Spleen (tissue), 11 donors: Measurements from ENCODE around the gene C16orf90. TPM values are rescaled to one million over a fixed set of nuclear protein-coding genes. Genes with fewer than 3 reads are reported as not detected.
"Not testable (repeated sequence)": the region's sequence is repeated elsewhere in the genome, so short reads cannot be mapped to it uniquely, and the experiment has no call there.

ENCODE experiments used
- DNase-seq: peaks from one replicate; pipeline ENCODE4 v3.0.0-alpha.2; 2020
- H3K27ac ChIP-seq, 8 donors: fragments of 200-600 bp; sonication (generic) in 7 of 8; 1 replicate in 4 of 8; 2 replicates in 4 of 8; pipeline versions ENCODE4 v1.5.0 to v1.8.0; 2016 to 2021; ENCODE audit warnings: inconsistent platforms in 4 of 8, mild to moderate bottlenecking in 4 of 8, moderate library complexity in 1 of 8
- H3K27me3 ChIP-seq, 7 donors: fragments of 200-600 bp; sonication (generic) in 6 of 7; replicated peaks in 1 of 7; 1 replicate in 4 of 7; 2 replicates in 3 of 7; pipeline versions ENCODE4 v1.5.0 to v1.8.0; 2016 to 2021; ENCODE audit warnings: inconsistent platforms in 3 of 7, mild to moderate bottlenecking in 1 of 7
- H3K36me3 ChIP-seq, 6 donors: fragments of 200-600 bp; sonication (generic) in 5 of 6; 1 replicate in 4 of 6; 2 replicates in 2 of 6; pipeline versions ENCODE4 v1.5.0 to v1.8.0; 2016 to 2021; ENCODE audit warnings: inconsistent platforms in 2 of 6
- H3K4me1 ChIP-seq, 6 donors: fragments of 200-600 bp; sonication (generic) in 5 of 6; 1 replicate in 3 of 6; 2 replicates in 3 of 6; pipeline versions ENCODE4 v1.5.0 to v1.8.0; 2016 to 2021; ENCODE audit warnings: inconsistent platforms in 3 of 6
- H3K4me3 ChIP-seq, 8 donors: fragments of 200-600 bp; sonication (generic) in 7 of 8; 1 replicate in 4 of 8; 2 replicates in 4 of 8; pipeline versions ENCODE4 v1.5.0 to v1.8.0; 2016 to 2021; ENCODE audit warnings: inconsistent platforms in 4 of 8, mild to moderate bottlenecking in 4 of 8, moderate library complexity in 2 of 8
- H3K9me3 ChIP-seq, 8 donors: fragments of 200-600 bp; sonication (generic) in 7 of 8; 1 replicate in 4 of 8; 2 replicates in 4 of 8; pipeline versions ENCODE4 v1.5.0 to v1.8.0; 2016 to 2021; ENCODE audit warnings: inconsistent platforms in 4 of 8
- POLR2A ChIP-seq, 3 donors: fragments of 450-650 bp; IDR thresholded peaks; one replicate each; pipeline ENCODE4 v1.5.1; 2017; ENCODE audit warnings: antibody characterized with exemption in 3 of 3, mild to moderate bottlenecking in 1 of 3
- POLR2AphosphoS5 ChIP-seq, 3 donors: sonication (generic); formaldehyde crosslinking; IDR thresholded peaks; one replicate each; pipeline ENCODE4 v1.5.1; 2017; ENCODE audit warnings: antibody characterized with exemption in 3 of 3
- WGBS, 5 donors: extraction: QIAGEN DNeasy Blood & Tissue Kit in 3 of 5; methylation state at CpG; one replicate each; pipeline versions ENCODE4 v1.1.5 to v1.1.7; 2013 to 2018; 5-methylcytosine and 5-hydroxymethylcytosine counted together
- intact Hi-C: fragments of 100-400 bp; cut with DNase I; formaldehyde crosslinking; loops from one replicate; pipeline ENCODE4 v1.15.0; 2023; ENCODE audit warnings: low total_unique reads
- polyA plus RNA-seq, 3 donors: library from polyadenylated mRNA; stranded (reverse); fragments of 200-250 nt; gene quantifications; one replicate each; pipeline ENCODE4 v1.2.1, GENCODE V29; 2013
- total RNA-seq, 7 donors: library from RNA; depleted of rRNA in 3 of 7; stranded (reverse); fragments of >200 nt in 3 of 7; fragmentation: NEBNext Ultra II Directional in 4 of 7; extraction: Animal tissue kit (Norgen Biotek cat#: 25700) in 4 of 7; gene quantifications; one replicate each; pipeline versions ENCODE4 v1.1.0 to v1.2.1, GENCODE V29; 2016 to 2021
- TF ChIP-seq, protein P1 (sequence below), 11 experiments: fragments of 200-600 bp in 7 of 11; fragments of 450-650 bp in 4 of 11; sonication (generic) in 4 of 11; IDR thresholded peaks in 8 of 11; conservative IDR thresholded peaks in 3 of 11; 1 replicate in 7 of 11; 2 replicates in 4 of 11; pipeline versions ENCODE4 v1.4.0 to v1.8.0; 2016 to 2021; ENCODE audit warnings: antibody characterized with exemption in 11 of 11, inconsistent platforms in 4 of 11, mild to moderate bottlenecking in 1 of 11
- donor health status: healthy with polysubstance abuse.
- donor health status: DM: no; HTN: no; CAD: no; lungs with moderate emphysema.
- donor health status: DM: no; HTN: no; CAD: no.
- donor health status: Bipolar disorder and iron deficiency.
- donor health status: healthy.
- donor health status: DM: no; HTN: no; CAD: no.
- donor health status: DM: yes; HTN: yes; CAD: no.

Gene C16orf90
- total and polyA plus RNA-seq, 10 donors, result not detected

DNA sequence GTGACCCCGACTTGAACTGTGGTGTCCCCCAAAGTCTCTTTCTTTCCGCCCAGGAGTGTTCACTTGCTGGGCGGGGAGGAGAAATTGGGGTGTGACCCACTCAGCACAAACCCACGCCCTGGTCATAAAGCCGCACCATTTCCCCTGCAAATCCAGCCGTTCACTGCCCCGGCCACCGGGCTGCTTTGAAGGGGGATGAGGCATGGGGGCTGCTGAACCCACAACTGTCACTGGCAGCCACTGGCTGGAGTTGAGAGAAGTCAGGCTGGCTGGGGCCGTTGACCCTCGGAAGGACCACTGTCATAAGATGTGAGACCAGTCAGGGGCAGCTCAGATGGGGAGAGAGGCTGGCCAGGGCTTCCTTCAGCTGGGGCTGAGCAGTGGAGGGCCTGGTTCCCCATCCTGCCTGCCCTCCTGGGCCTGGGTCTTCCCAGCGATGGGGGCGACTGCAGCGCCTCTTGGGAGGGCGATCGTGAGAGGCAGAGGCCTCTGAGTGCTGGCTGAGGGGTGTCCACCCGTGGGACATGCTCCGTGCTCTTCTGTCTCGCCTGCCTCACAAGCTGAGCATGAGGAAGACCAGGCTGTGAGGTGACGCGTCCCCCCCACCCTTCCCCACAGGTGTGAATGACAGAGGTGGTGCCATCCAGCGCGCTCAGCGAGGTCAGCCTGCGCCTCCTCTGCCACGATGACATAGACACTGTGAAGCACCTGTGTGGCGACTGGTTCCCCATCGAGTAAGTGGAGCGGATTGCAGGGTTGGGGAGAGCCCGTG lies 19.5 kb downstream of the C16orf90 start:
- no peak for DNase-seq
- Histone ChIP-seq H3K4me3 (no peak overlapping the region), H3K27ac (no peak overlapping the region), H3K36me3 (peaks cover 0 to 97% (median 28%) of the 10 kb centered on the region in 6 donors), H3K27me3 (no peaks in the 10 kb centered on the region), H3K9me3 (peaks cover 0 to 5% (median 0%) of the 10 kb centered on the region in 8 donors), H3K4me1 (peaks cover 0 to 51% (median 20%) of the 10 kb centered on the region in 6 donors)
- intact Hi-C loops, result no loop called here
- peak in 1 of 3 donors; percentile 34 for TF ChIP-seq POLR2AphosphoS5 (IDR thresholded peaks at IDR 0.05)
- no peak for TF ChIP-seq POLR2A (IDR thresholded peaks at IDR 0.05)
- WGBS, 5 donors, result 88 to 93% (median 92%) methylated on average over 24 to 29 of the region's 29 CpGs

GRCh38 chr16:3474870-3475269 lies 20.4 kb downstream of the C16orf90 start:
- DNase-seq, H3K4me3 ChIP-seq, intact Hi-C loops, H3K27me3 ChIP-seq, H3K9me3 ChIP-seq, H3K27ac ChIP-seq: not testable (repeated sequence)
- Histone ChIP-seq H3K4me1 (peaks cover 0 to 58% (median 25%) of the 10 kb centered on the region in 6 donors), H3K36me3 (peaks cover 0 to 96% (median 19%) of the 10 kb centered on the region in 6 donors)
- 92 to 98% (median 96%) methylated on average over 7 of the region's 7 CpGs for WGBS, 5 donors

GRCh38 chr16:3474136-3474779 lies 21.0 kb downstream of the C16orf90 start:
- Histone ChIP-seq H3K4me1 (peaks cover 0 to 64% (median 28%) of the 10 kb centered on the region in 6 donors), H3K36me3 (peaks cover 0 to 96% (median 13%) of the 10 kb centered on the region in 6 donors), H3K4me3 (no peak overlapping the region), H3K27ac (peak overlapping the region in 2 of 8 donors; percentile 33 to 36), H3K9me3 (peaks cover 0 to 5% (median 0%) of the 10 kb centered on the region in 8 donors), H3K27me3 (no peaks in the 10 kb centered on the region)
- 72 to 93% (median 83%) methylated on average over 16 of the region's 16 CpGs for WGBS, 5 donors
- intact Hi-C loops, result no loop called here
- TF ChIP-seq POLR2A (IDR thresholded peaks at IDR 0.05), result no peak
- peak in 2 of 3 donors; percentile 29 to 32 for TF ChIP-seq POLR2AphosphoS5 (IDR thresholded peaks at IDR 0.05)
- DNase-seq, result no peak

DNA sequence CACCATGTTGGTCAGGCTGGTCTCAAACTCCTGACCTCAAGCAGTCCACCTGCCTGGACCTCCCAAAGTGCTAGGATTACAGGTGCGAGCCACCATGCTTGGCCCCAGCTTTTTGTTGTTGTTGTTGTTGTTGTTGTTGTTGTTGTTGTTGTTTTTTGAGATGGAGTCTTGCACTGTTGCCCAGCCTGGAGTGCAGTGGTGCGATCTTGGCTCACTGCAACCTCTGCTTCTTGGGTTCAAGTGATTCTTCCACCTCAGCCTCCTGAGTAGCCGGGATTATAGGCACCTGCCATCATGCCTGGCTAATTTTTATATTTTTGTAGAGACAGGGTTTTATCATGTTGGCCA lies 21.7 kb downstream of the C16orf90 start:
- WGBS, 5 donors, result 84 to 96% (median 89%) methylated on average over 3 of the region's 3 CpGs
- H3K4me3 ChIP-seq, H3K9me3 ChIP-seq, H3K27ac ChIP-seq, intact Hi-C loops, H3K27me3 ChIP-seq, DNase-seq: not testable (repeated sequence)
- peaks cover 0 to 71% (median 31%) of the 10 kb centered on the region in 6 donors for H3K4me1 ChIP-seq
- H3K36me3 ChIP-seq, result peaks cover 0 to 95% (median 8%) of the 10 kb centered on the region in 6 donors

DNA sequence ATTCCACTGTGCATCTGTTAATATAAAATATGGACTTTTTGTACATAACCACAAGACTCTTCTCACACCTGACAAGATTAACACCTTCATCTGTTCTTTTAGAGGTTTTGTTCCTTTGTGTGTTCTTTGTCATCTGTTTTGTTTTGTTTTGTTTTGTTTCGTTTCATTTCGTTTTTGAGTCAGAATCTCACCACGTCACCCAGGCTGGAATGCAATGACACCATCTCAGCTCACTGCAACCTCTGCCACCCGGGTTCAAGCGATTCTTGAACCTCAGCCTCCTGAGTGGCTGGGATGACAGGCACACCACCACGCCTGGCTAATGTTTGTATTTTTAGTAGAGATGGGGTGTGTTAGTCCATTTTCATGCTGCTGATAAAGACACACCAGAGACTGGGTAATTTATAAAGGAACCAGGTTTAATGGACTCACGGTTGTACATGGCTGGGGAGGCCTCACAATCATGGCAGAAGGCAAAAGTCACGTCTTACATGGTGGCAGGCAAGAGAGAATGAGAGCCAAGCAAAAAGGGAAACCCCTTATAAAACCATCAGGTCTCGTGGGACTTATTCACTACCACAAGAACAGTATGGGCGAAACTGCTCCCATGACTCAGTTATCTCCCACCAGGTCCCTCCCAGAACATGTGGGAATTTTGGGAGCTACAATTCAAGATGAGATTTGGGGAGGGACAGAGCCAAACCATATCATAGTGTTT lies 22.3 kb downstream of the C16orf90 start:
- intact Hi-C loops, result no loop called here
- TF ChIP-seq POLR2AphosphoS5 (IDR thresholded peaks at IDR 0.05) (no peak), POLR2A (IDR thresholded peaks at IDR 0.05) (no peak)
- TF ChIP-seq, protein P1, sequence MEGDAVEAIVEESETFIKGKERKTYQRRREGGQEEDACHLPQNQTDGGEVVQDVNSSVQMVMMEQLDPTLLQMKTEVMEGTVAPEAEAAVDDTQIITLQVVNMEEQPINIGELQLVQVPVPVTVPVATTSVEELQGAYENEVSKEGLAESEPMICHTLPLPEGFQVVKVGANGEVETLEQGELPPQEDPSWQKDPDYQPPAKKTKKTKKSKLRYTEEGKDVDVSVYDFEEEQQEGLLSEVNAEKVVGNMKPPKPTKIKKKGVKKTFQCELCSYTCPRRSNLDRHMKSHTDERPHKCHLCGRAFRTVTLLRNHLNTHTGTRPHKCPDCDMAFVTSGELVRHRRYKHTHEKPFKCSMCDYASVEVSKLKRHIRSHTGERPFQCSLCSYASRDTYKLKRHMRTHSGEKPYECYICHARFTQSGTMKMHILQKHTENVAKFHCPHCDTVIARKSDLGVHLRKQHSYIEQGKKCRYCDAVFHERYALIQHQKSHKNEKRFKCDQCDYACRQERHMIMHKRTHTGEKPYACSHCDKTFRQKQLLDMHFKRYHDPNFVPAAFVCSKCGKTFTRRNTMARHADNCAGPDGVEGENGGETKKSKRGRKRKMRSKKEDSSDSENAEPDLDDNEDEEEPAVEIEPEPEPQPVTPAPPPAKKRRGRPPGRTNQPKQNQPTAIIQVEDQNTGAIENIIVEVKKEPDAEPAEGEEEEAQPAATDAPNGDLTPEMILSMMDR (IDR thresholded peaks at IDR 0.05 in 8 of 11, conservative IDR thresholded peaks at IDR 0.05 in 3 of 11), result no peak
- peaks cover 0 to 77% (median 36%) of the 10 kb centered on the region in 6 donors for H3K4me1 ChIP-seq

More for the DNA sequence above, 22.3 kb downstream of the C16orf90 start:
- Histone ChIP-seq H3K9me3 (peaks cover 0 to 5% (median 0%) of the 10 kb centered on the region in 8 donors), H3K4me3 (no peak overlapping the region), H3K36me3 (peaks cover 0 to 95% (median 6%) of the 10 kb centered on the region in 6 donors), H3K27me3 (no peaks in the 10 kb centered on the region), H3K27ac (no peak overlapping the region)
- 78 to 90% (median 86%) methylated on average over 10 of the region's 10 CpGs for WGBS, 5 donors
- no peak for DNase-seq
